Activated naive CD4-positive, alpha-beta T cell treated with anti-CD3 and anti-CD28 coated beads, Interleukin-2, amount 50 U/mL, for 72 hours (primary cell): ENCODE data around the gene SLC7A14. TPM values are rescaled to one million over a fixed set of nuclear protein-coding genes. Genes with fewer than 3 reads are reported as not detected.

Experiments
- ATAC-seq, 2 donors: fragments of 150-1000 bp; cut with Tn5 transposase; 2 replicates each; pipeline ENCODE4 v1.10.0; 2021; ENCODE audit warnings: mild to moderate bottlenecking in 2 of 2, moderate library complexity in 2 of 2
- DNase-seq, 2 donors: peaks; one replicate each; pipeline ENCODE4 v3.0.0; 2021 to 2022; ENCODE audit warnings: low spot score in 2 of 2
- H3K27ac Mint-ChIP-seq, 2 donors: one replicate each; pipeline ENCODE4 v1.8.0; 2022; ENCODE audit warnings: mild to moderate bottlenecking in 2 of 2, mixed read lengths in 2 of 2
- H3K36me3 Mint-ChIP-seq, 2 donors: one replicate each; pipeline ENCODE4 v1.8.0; 2022; ENCODE audit warnings: mixed read lengths in 2 of 2
- H3K9me3 Mint-ChIP-seq, 2 donors: one replicate each; pipeline ENCODE4 v1.8.0; 2022; ENCODE audit warnings: mixed read lengths in 2 of 2
- total RNA-seq, 2 donors: library from RNA; stranded (reverse); gene quantifications; one replicate each; pipeline ENCODE4 v1.2.3, GENCODE V29; 2022

Gene SLC7A14
- total RNA-seq, 2 donors from 2014 or later: not detected

DNA sequence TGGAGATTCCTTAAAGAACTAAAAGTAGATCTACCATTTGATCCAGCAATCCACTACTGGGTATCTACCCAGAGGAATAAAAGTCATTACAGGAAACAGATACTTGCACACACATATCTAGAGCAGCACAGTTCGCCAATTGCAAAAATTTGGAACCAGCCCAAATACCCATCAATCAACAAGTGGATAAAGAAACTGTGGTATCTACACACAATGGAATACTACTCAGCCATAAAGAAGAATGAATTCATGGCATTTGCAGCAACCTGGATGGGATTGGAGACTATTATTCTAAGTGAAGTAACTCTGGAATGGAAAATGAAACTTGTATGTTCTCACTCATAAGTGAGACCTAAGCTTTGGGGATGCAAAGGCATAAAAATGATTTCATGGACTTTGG, 23.8 kb downstream of the SLC7A14 start:
- Mint-ChIP-seq H3K27ac (no peak overlapping the region), H3K36me3 (no peaks in the 10 kb centered on the region), H3K9me3 (no peaks in the 10 kb centered on the region)
- no peak for DNase-seq
- peak in 1 of 2 donors; percentile 25 for ATAC-seq

DNA sequence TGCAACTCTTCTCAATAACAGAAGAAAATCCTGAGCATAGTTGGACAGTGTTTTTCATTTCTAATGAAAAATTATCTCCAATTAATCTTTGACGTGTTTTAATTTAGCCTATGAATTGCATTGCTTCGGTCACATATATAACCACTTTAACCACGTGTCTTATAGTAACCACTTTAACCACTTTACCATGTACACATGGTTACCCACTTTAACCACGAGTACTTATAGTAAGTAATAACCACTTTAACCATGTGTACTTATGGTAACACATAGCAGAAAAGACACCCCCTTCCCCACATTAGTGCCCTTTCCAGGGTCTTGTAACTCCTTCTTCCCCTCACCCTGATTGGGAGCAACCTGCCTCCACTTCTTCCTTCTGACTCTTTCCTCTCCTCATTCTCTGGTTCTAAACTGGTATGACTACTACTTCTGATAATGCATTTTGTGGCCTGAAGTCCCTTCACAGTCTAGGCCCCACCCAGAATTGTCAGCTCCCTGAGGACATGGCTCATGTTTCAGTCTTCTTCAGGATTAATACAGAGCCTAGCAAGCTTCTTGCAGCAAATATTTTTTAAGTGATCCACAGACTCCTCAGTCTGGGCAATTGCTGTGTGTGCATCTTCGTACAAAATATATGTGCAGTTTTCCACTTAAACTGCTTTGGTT, 25.0 kb downstream of the SLC7A14 start:
- H3K27ac Mint-ChIP-seq: no peak overlapping the region
- ATAC-seq: peak in 1 of 2 donors; percentile 43
- H3K36me3 Mint-ChIP-seq: no peaks in the 10 kb centered on the region
- DNase-seq: no peak
- H3K9me3 Mint-ChIP-seq: no peaks in the 10 kb centered on the region

DNA sequence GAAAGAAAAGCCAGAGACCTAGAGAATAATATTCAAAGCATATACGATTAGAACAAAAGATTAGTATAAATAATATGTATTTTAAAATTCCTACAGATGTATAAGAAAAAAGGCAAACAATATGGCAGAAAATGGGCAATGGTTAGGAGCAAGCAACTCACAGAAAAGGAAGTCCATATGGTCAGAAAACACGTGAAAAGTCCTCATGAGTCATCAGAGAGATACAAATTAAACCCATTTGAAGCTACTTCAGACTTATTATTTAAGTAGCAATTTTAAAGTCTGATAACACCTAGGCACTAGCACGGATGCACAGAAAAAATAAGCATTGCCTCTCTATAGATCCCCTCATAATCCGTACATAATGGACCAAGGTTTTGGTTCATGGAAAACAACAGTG, 25.6 kb downstream of the SLC7A14 start:
- DNase-seq (no peak), ATAC-seq (no peak)
- no peak overlapping the region for H3K27ac Mint-ChIP-seq
- H3K36me3 Mint-ChIP-seq: no peaks in the 10 kb centered on the region
- H3K9me3 Mint-ChIP-seq: no peaks in the 10 kb centered on the region

DNA sequence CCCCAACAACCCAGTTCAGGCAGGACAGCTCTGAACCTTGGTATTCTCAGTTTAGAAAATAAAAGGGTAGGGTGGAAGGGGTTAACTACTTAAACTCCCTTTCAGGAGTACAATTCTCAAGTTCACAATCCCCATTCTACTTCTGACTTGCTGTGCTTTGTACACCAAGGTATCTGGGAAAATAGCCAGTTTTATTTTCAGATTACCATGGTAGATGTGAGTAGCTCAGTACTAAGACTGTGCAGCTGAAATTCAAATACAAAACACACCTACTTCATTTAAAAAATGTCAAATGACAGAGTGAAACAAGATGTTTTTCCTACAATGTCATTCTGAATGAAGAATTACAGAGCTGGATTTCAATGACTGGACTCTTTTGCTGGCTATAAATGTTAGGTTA, 27.4 kb downstream of the SLC7A14 start:
- no peaks in the 10 kb centered on the region for H3K9me3 Mint-ChIP-seq
- no peak overlapping the region for H3K27ac Mint-ChIP-seq
- H3K36me3 Mint-ChIP-seq: no peaks in the 10 kb centered on the region
- DNase-seq (no peak), ATAC-seq (no peak)

DNA sequence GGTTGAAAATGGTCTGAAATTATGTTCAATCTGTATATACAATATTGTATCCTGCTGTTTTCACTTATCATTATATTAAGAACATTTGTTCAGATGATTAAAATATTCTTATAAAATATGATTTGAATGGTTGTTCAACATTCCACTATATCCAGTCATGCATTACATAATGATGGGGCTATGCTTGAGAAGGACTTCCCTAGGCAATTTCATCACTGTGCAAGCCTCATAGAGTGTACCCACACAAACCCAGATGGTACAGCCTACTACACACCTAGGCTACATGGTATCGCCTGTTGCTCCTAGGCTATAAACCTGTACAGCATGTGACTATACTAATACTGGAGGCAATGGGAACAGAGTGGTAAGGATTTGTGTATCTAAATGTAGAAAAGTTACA, 30.5 kb downstream of the SLC7A14 start:
- Mint-ChIP-seq H3K9me3 (no peaks in the 10 kb centered on the region), H3K27ac (no peak overlapping the region), H3K36me3 (no peaks in the 10 kb centered on the region)
- ATAC-seq: no peak
- DNase-seq: no peak

DNA sequence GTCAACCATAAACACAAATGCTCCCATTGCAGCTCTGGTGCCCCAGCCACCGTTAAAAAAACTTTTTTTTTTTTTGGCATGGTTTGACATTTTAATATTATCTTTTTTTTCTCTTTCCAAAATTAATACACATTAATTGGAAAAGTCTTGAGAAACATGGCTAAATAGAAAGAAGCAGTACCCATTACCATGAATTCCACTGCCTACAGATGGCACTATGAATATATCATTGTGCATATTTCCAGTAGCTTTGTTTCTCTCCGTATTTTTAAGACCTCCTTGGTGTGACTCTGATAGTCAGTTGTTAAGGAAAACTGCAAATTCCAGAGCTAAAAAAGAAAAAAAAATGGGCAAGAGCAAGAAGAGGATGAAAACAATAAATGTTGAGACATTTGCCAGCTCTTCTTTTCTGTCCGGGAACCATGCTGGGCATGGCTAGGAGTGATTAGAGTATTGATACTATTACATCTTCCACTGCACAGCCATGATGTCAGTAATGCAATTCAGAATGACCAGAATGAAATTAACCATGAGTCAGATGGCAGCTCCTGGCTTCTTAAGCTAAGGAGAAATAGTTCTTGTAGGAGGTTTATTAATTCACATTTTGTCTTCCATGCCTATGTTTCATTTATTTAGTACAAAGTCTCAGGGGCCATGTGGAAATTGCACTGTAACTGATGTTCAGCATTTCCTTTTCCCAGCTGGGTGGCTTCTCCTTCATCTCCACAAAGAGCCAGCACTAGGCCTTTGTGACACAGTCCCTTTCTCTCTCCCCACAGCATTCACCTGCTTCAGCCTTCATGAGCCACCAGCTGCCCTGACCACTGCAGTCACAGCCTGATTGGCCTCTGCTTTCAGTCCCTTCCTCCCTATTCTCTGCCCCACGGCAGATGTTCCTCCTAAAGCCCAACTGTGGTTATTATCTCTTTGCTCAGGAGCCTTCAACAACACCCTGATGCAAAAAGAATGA, 31.8 kb downstream of the SLC7A14 start:
- no peak overlapping the region for H3K27ac Mint-ChIP-seq
- DNase-seq: no peak
- H3K9me3 Mint-ChIP-seq: no peaks in the 10 kb centered on the region

DNA sequence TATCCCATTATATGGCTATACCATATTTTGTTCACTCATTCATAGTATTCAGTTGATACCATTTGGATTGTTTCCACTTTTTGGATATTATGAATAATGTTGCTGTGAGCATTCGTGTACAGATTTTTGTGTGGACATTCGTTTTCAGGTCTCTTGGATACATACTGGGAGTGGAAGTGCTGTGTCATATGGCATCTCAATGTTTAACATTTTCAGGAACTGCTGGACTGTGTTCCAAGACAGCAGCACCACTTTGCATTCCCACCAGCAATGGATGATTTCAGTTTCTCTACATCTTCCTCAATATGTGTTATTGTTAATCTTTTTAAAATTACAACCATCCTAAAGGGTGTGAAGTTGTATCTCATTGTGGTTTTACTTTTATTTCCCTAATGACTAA, 34.6 kb downstream of the SLC7A14 start:
- Mint-ChIP-seq H3K9me3 (no peaks in the 10 kb centered on the region), H3K36me3 (no peaks in the 10 kb centered on the region), H3K27ac (no peak overlapping the region)
- no peak for DNase-seq
- ATAC-seq: no peak

More for the DNA sequence above, 31.8 kb downstream of the SLC7A14 start:
- no peaks in the 10 kb centered on the region for H3K36me3 Mint-ChIP-seq
- no peak for ATAC-seq

DNA sequence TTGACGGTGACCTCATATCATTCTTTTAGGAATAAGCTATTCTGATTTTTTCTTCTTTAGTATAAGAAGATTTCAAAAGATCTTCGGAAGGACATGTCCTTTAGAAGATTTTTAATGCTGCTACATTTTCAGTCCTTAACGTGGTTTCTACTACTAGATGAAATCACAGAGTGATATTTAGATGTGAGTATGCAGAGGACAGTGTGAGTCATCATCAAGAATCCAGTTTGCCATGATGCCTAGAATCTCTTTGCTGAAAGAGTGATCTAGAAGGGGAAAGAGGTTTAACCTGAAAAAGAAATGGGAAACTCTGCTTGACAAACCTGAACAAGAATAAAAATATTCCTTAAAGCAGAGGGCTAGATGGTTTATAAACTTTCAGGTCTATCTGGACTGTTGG, 43.2 kb downstream of the SLC7A14 start:
- no peaks in the 10 kb centered on the region for H3K36me3 Mint-ChIP-seq
- DNase-seq: no peak
- no peak overlapping the region for H3K27ac Mint-ChIP-seq
- no peaks in the 10 kb centered on the region for H3K9me3 Mint-ChIP-seq
- no peak for ATAC-seq

DNA sequence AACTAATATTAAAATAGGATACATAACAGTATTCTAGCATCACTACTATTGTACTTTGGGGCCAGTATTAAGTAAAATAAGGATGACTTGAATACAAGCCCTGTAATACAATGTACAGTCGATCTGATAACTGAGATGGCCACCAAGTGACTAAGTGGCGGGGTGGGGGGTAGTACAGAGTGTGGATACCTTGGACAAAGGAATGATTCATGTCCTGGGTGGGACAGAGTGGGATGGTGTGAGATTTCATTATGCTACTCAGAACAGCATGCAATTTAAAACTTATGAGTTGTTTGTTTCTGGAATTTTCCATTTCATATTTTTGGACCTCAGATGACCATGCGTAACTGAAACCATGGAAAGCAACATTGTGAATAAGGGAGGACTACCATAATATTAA, 46.0 kb downstream of the SLC7A14 start:
- Mint-ChIP-seq H3K27ac (no peak overlapping the region), H3K36me3 (no peaks in the 10 kb centered on the region), H3K9me3 (no peaks in the 10 kb centered on the region)
- no peak for DNase-seq
- ATAC-seq: no peak

DNA sequence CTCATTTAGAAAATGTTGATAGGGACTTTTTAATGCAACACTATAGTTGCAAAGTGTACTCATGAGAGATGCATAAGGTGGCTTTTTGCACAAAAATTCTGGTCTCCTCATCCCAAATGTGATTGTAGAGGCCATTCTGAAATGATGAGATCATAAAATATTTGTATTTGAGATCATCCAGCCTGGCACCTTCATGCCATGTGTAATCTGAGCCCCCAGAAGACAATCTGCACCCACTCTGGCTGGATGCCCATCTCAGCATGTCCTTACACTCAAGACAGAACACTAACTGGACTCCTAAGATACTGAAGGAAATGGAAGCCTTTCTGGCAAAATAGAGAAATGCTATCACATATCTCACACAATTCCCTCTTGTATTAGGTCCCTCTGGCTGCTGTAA, 49.2 kb downstream of the SLC7A14 start:
- Mint-ChIP-seq H3K36me3 (no peaks in the 10 kb centered on the region), H3K9me3 (no peaks in the 10 kb centered on the region), H3K27ac (no peak overlapping the region)
- DNase-seq (no peak), ATAC-seq (no peak)

DNA sequence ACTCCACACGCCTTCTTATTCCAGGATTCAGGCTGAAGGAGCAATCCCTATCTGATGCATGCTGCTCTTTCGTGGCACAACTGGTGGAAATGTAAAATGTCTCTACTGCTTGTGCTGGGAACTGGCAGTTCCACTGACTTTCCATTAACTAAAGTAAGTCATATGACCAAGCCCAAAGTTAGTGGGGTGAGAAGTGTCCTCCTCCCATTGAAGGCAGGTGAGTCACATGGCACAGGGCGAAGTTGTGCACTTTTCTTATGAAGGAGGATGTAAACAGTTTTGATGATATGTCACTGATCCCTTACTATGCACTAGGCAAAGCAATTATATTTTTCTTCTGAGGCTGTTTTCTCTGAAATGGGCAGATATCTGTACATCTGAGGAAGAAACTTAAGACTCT, 51.6 kb downstream of the SLC7A14 start:
- Mint-ChIP-seq H3K27ac (no peak overlapping the region), H3K36me3 (no peaks in the 10 kb centered on the region), H3K9me3 (no peaks in the 10 kb centered on the region)
- no peak for DNase-seq
- ATAC-seq: no peak

DNA sequence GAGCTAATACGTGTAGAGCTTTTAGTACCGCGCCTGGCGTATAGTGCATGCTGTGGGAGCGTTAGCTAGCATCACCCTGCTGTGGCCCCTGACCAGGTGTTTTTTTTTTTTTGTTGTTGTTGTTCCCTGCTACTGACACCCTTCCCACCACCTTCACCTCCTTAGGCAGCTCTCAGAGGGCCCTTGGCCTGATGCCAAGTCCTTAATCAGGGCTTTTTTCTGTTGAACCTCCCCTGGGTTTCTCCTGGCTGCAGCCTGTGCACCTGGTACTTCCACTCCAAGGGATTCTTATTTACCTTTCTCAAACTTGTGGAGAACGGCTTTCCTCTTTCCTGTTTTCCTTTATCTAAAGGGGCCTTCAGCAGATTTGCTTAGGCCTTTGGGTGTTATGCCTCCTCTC, 53.3 kb downstream of the SLC7A14 start:
- Mint-ChIP-seq H3K36me3 (no peaks in the 10 kb centered on the region), H3K9me3 (no peaks in the 10 kb centered on the region), H3K27ac (no peak overlapping the region)
- ATAC-seq (no peak), DNase-seq (no peak)

DNA sequence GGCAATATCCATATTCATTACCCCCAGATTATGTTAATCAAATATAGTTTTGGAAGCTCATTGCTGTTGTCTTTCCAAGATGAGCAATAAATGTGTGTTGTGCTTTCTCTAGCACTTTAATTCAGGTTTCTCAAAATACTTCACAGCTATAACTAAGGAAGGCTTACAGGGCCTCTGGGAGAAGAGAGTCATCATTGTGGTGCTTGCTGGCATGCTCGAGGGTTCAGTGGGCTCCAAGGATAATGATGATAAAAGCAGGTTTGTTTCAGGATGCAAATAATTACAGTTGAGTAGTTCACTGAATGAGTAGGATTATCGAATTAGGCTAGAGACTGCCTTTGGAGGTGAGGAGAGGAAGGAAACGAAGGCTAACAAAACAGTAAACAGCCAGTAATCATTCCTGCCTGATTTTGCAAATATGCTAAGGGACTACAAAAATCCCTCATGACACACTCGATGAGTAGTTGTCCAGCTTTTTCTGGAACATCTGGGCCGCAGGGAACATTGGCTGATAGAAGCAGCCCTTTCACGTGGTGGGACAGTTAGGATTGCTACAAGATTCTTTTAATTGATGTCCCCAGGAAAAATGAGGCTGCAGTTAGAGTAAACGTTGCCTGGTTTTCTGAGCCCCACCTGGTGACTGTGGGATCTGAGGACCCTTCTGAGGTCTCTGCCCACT, 54.1 kb downstream of the SLC7A14 start:
- H3K27ac Mint-ChIP-seq: no peak overlapping the region
- H3K36me3 Mint-ChIP-seq: no peaks in the 10 kb centered on the region
- ATAC-seq (no peak), DNase-seq (no peak)
- H3K9me3 Mint-ChIP-seq: no peaks in the 10 kb centered on the region

DNA sequence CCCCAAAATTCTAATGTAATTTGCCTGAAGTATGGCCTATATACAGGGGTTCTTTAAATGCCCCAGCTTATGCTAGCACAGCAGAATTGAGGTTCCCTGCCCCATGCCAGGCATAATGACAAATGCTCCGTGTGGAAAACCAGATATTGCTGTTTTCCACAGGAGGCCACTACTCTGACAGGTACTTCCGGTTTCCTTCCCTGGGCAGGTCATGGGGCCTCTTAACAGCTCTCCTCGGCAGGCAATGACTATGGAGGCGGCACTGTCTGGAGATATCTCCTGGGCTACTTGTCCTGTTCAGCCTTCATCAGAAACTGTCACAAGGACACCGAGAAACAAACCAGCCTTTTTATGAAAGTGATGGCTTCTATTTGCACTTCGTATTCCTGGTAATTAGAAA, 54.8 kb downstream of the SLC7A14 start:
- ATAC-seq (no peak), DNase-seq (no peak)
- H3K27ac Mint-ChIP-seq: no peak overlapping the region
- no peaks in the 10 kb centered on the region for H3K9me3 Mint-ChIP-seq
- H3K36me3 Mint-ChIP-seq: no peaks in the 10 kb centered on the region

DNA sequence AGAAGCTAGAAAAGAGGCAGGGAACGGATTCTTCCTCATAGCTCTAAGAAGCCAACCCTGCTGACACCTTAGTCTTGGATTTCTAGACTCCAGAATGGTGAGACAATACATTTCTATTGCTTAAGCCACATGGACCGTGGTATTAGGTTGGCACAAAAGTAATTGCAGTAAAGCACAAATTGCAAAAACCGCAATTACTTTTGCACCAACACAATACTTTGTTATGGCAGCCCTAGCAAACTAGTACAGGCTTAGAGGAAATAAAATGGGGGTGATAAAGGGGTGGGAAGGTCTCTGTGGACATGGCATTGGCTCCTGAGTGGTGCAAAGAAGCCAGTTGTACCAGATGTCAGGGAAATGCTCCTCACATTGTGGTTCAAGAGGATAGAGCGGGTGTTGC, 56.0 kb downstream of the SLC7A14 start:
- H3K9me3 Mint-ChIP-seq: no peaks in the 10 kb centered on the region
- ATAC-seq (no peak), DNase-seq (no peak)
- H3K36me3 Mint-ChIP-seq: no peaks in the 10 kb centered on the region
- no peak overlapping the region for H3K27ac Mint-ChIP-seq

DNA sequence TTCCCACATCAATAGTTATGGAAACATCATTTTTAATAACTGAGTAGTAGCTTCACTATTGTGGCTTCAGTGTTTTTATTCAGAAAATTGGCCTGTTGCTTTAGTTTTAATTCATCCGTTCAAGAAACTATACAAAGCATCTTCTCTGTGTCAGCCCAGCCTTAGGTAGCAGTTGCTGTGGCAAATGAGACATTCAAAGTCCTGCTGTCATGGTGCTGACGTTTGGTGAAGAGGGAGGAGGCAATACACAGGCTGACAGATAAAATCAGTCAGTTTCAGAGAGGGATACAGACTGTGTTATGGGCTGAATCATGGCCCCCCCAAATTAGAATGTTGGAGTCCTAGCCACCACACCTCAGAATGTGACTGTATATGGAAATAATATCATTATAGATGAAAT, 56.5 kb downstream of the SLC7A14 start:
- no peaks in the 10 kb centered on the region for H3K9me3 Mint-ChIP-seq

DNA sequence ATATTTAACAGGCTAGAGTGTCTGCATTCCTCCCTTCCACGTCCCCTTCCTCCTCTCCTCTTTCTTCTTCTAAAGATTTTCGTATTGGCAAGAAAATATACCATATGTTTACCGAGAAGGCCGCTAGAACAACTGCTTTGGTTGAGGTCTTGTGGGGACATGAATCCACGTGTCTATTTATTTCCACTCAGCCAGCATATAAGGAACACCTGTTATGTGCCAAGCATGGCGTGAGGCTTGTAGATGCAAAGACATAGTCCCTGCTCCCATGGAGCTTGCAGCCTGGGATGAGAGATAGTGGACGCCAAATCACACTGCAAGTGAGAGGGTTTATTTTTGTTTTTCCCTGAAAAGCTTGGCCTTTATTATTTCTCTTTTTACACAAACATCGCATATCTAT, 57.1 kb downstream of the SLC7A14 start:
- no peak for DNase-seq
- Mint-ChIP-seq H3K27ac (no peak overlapping the region), H3K9me3 (no peaks in the 10 kb centered on the region), H3K36me3 (no peaks in the 10 kb centered on the region)
- no peak for ATAC-seq

More for the DNA sequence above, 56.5 kb downstream of the SLC7A14 start:
- Mint-ChIP-seq H3K27ac (no peak overlapping the region), H3K36me3 (no peaks in the 10 kb centered on the region)
- no peak for DNase-seq
- no peak for ATAC-seq
